ENCODE data around the gene HAT1.

The HAT1 gene

DNA sequence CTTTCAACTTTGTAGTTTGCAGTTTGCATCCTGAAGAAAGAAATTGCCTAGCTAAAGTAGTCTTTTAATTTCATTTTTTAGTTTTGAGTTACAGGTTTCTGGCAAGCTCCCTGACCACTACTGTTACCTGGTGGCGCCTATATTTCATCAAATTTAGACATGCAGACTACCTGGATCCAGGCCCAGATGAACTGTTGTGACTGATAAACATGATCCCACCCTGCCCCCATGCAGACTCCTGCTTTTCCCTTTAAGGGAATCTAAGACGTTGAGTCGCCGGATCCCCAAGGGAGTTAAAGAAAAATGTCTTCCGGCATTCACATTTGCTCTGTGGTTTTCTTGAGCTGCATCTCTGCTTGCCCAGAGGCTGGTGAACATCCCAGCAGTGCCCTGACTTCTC lies 99.7 kb downstream of the HAT1 start:
- TF ChIP-seq, protein P1, sequence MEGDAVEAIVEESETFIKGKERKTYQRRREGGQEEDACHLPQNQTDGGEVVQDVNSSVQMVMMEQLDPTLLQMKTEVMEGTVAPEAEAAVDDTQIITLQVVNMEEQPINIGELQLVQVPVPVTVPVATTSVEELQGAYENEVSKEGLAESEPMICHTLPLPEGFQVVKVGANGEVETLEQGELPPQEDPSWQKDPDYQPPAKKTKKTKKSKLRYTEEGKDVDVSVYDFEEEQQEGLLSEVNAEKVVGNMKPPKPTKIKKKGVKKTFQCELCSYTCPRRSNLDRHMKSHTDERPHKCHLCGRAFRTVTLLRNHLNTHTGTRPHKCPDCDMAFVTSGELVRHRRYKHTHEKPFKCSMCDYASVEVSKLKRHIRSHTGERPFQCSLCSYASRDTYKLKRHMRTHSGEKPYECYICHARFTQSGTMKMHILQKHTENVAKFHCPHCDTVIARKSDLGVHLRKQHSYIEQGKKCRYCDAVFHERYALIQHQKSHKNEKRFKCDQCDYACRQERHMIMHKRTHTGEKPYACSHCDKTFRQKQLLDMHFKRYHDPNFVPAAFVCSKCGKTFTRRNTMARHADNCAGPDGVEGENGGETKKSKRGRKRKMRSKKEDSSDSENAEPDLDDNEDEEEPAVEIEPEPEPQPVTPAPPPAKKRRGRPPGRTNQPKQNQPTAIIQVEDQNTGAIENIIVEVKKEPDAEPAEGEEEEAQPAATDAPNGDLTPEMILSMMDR (IDR thresholded peaks at IDR 0.05; ENCODE audit: low read depth, low read length, missing control alignments) = no peak
- no peaks in the 10 kb centered on the region for H3K27me3 ChIP-seq (replicated peaks)
- in situ Hi-C loops (cut with HindIII; ENCODE audit: low pct_ligation_motif_present, low sequenced_read_pairs) = no loop called here
- H3K36me3 ChIP-seq (replicated peaks) = no peaks in the 10 kb centered on the region
- peak; percentile 54 for DNase-seq
- no peak overlapping the region for H3K4me3 ChIP-seq (ENCODE audit: low read depth, low read length)
- no peak overlapping the region for H3K27ac ChIP-seq

DNA sequence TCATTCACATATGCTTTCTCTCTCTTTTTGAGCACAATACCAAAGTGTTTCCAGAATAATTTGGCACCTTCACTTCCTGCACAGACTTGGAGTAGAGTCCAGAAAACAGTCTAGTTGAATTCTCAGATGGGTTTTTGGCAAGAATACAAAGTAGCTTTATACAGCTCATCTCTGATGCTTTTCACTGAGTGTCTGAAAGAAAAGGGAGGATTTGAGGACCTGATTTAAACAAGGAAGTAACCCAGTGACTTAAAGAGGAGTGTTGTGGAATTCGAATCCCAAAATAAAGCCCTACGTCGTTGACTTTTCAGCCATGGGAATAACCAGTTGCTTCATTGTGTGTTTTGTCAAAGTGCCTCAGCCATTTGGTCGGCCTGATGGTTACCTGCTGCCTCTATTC lies 109.3 kb downstream of the HAT1 start:
- DNase-seq = no peak
- Histone ChIP-seq H3K27ac (no peak overlapping the region), H3K36me3 (replicated peaks) (no peaks in the 10 kb centered on the region), H3K27me3 (replicated peaks) (no peaks in the 10 kb centered on the region), H3K4me3 (ENCODE audit: low read depth, low read length) (no peak overlapping the region)
- in situ Hi-C loops (cut with HindIII; ENCODE audit: low pct_ligation_motif_present, low sequenced_read_pairs) = no loop called here
- TF ChIP-seq, protein P1 (IDR thresholded peaks at IDR 0.05; ENCODE audit: low read depth, low read length, missing control alignments) = no peak
